HEK293 (cell line): ENCODE data around the gene SUPT3H.

Experiments
- CTCF ChIP-seq: fragments of 450-650 bp; formaldehyde crosslinking; IDR thresholded peaks from 2 replicates; pipeline ENCODE4 v1.5.1; 2016; ENCODE audit warnings: missing biosample characterization, missing genetic modification characterization
- KLF10 ChIP-seq: fragments of 450-650 bp; IDR thresholded peaks from 2 replicates; pipeline ENCODE4 v1.5.1; 2018; ENCODE audit warnings: missing biosample characterization, mild to moderate bottlenecking, missing genetic modification characterization
- MYNN ChIP-seq: fragments of 450-650 bp; formaldehyde crosslinking; IDR thresholded peaks from 2 replicates; pipeline ENCODE4 v1.5.1; 2016; ENCODE audit warnings: missing biosample characterization, missing genetic modification characterization, borderline replicate concordance
- RBAK ChIP-seq: fragments of 450-650 bp; formaldehyde crosslinking; IDR thresholded peaks from 2 replicates; pipeline ENCODE4 v1.5.1; 2016; ENCODE audit warnings: missing biosample characterization, missing genetic modification characterization
- ZBTB7A ChIP-seq: fragments of 450-650 bp; formaldehyde crosslinking; IDR thresholded peaks from 2 replicates; pipeline ENCODE4 v1.5.1; 2016; ENCODE audit warnings: low read depth, missing biosample characterization, missing genetic modification characterization
- ZNF133 ChIP-seq: fragments of 450-650 bp; formaldehyde crosslinking; IDR thresholded peaks from 2 replicates; pipeline ENCODE4 v1.5.1; 2016; ENCODE audit warnings: missing biosample characterization, missing genetic modification characterization
- ZNF24 ChIP-seq: fragments of 450-650 bp; formaldehyde crosslinking; IDR thresholded peaks from 2 replicates; pipeline ENCODE4 v1.5.1; 2016; ENCODE audit warnings: missing biosample characterization, missing genetic modification characterization
- ZNF776 ChIP-seq: fragments of 450-650 bp; formaldehyde crosslinking; IDR thresholded peaks from 2 replicates; pipeline ENCODE4 v1.5.0; 2017; ENCODE audit warnings: missing biosample characterization, missing genetic modification characterization, borderline replicate concordance
- TF ChIP-seq, protein P1 (sequence below): fragments of 450-650 bp; formaldehyde crosslinking; IDR thresholded peaks from 2 replicates; pipeline ENCODE4 v1.5.1; 2016; ENCODE audit warnings: missing biosample characterization, missing genetic modification characterization, low read depth
- TF ChIP-seq, protein P2 (sequence below): fragments of 450-650 bp; formaldehyde crosslinking; IDR thresholded peaks from 2 replicates; pipeline ENCODE4 v1.5.1; 2016; ENCODE audit warnings: missing biosample characterization, missing genetic modification characterization

- TF ChIP-seq CTCF (tag by site-specific recombination) (no peak), ZNF133 (tag by site-specific recombination) (no peak), MYNN (tag by site-specific recombination) (no peak), ZNF24 (no peak), RBAK (tag by site-specific recombination) (no peak), ZBTB7A (tag by site-specific recombination) (no peak), KLF10 (tag by site-specific recombination) (no peak), ZNF776 (tag by site-specific recombination) (no peak)
- TF ChIP-seq, protein P1, sequence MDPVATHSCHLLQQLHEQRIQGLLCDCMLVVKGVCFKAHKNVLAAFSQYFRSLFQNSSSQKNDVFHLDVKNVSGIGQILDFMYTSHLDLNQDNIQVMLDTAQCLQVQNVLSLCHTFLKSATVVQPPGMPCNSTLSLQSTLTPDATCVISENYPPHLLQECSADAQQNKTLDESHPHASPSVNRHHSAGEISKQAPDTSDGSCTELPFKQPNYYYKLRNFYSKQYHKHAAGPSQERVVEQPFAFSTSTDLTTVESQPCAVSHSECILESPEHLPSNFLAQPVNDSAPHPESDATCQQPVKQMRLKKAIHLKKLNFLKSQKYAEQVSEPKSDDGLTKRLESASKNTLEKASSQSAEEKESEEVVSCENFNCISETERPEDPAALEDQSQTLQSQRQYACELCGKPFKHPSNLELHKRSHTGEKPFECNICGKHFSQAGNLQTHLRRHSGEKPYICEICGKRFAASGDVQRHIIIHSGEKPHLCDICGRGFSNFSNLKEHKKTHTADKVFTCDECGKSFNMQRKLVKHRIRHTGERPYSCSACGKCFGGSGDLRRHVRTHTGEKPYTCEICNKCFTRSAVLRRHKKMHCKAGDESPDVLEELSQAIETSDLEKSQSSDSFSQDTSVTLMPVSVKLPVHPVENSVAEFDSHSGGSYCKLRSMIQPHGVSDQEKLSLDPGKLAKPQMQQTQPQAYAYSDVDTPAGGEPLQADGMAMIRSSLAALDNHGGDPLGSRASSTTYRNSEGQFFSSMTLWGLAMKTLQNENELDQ (tag by site-specific recombination) = no peak
- TF ChIP-seq, protein P2, sequence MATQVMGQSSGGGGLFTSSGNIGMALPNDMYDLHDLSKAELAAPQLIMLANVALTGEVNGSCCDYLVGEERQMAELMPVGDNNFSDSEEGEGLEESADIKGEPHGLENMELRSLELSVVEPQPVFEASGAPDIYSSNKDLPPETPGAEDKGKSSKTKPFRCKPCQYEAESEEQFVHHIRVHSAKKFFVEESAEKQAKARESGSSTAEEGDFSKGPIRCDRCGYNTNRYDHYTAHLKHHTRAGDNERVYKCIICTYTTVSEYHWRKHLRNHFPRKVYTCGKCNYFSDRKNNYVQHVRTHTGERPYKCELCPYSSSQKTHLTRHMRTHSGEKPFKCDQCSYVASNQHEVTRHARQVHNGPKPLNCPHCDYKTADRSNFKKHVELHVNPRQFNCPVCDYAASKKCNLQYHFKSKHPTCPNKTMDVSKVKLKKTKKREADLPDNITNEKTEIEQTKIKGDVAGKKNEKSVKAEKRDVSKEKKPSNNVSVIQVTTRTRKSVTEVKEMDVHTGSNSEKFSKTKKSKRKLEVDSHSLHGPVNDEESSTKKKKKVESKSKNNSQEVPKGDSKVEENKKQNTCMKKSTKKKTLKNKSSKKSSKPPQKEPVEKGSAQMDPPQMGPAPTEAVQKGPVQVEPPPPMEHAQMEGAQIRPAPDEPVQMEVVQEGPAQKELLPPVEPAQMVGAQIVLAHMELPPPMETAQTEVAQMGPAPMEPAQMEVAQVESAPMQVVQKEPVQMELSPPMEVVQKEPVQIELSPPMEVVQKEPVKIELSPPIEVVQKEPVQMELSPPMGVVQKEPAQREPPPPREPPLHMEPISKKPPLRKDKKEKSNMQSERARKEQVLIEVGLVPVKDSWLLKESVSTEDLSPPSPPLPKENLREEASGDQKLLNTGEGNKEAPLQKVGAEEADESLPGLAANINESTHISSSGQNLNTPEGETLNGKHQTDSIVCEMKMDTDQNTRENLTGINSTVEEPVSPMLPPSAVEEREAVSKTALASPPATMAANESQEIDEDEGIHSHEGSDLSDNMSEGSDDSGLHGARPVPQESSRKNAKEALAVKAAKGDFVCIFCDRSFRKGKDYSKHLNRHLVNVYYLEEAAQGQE (tag by site-specific recombination) = no peak
Observed at GRCh38 chr6:44781912-44782597, 595.7 kb downstream of the SUPT3H start.
